ENCODE data around the gene NYAP1.

The NYAP1 gene

DNA sequence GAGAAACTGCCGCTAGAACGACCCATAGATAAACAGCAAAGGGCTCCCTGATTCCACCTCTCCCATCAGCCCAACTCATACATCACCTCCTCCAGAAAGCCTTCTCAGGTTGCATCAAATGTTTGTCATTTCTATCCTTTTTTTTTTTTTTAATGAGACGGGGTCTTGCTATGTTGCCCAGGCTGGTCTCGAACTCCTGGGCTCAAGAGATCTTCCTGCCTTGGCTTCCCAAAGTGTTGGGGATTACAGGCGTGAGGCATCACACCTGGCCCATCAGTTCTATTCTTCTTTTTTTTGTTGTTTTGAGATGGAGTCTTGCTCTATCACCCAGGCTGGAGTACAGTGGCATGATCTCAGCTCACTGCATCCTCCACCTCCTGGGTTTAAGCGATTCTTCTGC, 26.7 kb upstream of the NYAP1 start:
- DNase-seq (ENCODE audit: low spot score), result no peak

DNA sequence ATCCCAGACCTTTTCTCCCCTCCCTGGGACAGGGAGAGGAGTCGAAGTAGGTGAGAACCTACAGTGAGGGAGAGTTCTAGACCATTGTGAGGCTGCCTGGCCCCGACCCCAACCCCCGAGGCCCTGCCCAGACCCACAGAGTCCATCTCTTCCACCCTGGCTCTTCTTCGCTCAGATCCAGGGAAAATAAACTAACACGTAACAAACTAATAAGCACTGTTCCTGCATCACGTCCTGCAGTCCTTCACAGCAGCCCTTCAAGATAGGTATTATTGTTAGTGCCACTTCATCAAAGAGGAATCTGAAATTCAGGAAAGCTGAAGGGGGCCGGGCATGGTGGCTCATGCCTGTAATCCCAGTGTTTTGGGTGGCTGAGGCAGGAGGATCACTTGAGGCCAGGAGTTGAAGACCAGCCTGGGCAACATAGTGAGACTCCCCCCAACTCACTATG, 19.5 kb upstream of the NYAP1 start, which contains the start of gene SPACDR:
Gene SPACDR (minus strand): TSS at position 51 of the 451 bp plus-strand sequence. CDS start 235 bp downstream, outside the sequence.
- no peak for DNase-seq (ENCODE audit: low spot score)

DNA sequence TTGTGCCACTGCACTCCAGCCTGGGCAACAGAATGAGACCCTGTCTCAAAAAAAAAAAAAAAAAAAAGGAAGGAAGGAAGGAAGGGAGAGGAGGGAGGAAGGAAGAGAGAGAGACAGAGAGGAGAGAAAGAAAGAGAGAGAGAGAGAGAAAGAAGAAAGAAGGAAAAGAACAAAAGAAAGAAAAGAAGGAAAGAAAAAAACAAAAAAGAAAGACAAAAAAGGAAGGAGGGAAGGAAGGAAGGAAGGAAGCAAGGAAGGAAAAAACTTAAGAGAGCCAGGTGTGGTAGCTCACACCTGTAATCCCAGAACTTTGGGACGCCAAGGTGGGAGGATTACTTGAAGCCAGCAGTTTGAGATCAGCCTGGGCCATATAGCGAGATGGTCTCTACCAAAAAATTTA, 18.9 kb upstream of the NYAP1 start:
- DNase-seq (ENCODE audit: low spot score), result no peak

DNA sequence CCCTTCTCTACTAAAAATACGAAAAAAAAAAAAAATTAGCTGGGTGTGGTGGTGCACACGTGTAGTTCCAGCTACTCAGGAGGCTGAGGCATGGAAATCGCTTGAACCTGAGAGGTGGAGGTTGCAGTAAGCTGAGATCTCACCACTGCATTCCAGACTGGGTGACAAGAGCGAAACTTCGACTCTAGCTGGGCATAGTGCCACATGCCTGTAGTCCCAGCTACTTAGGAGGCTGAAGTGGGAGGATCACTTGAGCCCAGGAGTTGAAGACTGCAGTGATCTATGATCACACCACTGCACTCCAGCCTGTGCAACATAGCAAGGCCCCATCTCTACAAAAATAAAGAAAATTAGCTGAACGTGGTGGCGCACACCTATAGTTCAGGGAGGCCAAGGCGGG, 18.4 kb upstream of the NYAP1 start:
- DNase-seq (ENCODE audit: low spot score), result no peak

DNA sequence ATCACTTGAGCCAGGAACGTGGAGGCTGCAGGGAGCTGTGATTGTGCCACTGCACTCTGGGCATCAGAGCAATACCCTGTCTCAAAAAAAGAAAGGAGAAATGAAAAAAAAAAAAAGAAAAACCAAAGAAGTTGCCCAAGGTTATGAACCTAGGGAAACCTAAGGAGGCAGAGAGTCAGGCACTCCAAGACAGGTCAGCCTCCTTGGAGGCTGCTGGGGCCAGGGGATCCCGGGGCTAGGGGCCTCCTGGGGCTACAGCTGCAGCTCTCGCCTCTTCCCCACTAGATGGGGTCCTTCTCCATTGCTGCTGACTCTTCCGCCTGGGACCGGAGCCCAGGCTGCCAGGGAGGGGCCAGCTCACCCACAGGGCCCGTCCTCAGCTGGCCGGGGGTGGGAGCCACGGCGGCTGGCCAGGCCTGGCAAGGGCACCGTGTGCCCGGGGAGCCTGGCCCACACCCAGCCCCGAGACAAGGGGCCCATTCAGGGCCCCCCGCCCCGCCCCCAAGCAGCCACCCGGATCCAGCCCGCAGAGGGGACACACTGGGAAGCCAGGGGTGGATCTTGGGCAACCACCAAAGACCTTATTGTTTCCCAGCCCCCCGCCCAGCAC, 17.9 kb upstream of the NYAP1 start:
- no peak for DNase-seq (ENCODE audit: low spot score)

DNA sequence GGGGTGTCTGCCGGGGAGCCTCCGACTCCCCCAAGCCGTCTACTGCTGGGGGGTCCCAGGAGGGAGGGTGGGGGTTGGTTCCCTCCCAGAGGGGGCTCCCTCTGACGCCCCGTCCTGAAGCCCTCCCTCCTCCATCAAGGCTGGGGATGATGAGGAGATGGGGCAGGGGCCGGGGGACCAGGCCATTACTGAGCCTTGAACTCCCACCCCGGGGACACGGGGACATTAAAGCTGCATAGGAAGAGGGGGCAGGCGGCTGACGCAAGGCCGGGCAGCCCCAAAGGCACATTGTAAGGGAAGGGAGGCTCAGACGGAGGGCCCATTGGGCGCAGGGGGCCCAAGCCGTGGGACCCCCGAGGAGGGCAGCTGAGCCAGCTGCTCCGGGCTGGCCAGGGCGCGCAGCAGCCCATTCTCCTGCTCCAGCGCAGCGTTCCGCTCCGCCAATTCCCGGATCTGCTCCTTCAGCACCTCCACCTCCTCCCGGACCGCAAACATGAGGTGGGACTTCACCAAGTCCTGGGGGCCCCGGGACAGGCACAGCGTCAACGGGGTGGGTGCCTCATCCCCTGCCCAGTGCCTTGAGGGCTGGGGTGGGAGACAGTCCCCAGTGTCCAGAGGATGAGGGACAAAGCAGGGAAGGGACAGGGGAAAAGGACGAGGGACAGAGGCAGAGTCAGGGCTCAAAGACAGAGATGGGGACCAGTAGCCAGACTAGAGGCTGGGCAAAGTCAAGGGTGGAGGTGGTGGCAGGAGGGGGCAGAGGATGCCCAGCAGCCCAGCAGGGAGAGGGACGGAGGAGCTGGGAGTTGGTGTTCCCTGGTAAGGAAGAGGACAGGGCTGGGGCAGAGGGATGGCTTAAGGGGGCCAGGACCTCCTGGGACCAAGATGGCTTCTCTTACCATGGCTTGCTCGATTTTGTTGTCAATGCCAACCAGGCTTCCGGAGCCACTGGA, 16.8 kb upstream of the NYAP1 start:
- no peak for DNase-seq (ENCODE audit: low spot score)

DNA sequence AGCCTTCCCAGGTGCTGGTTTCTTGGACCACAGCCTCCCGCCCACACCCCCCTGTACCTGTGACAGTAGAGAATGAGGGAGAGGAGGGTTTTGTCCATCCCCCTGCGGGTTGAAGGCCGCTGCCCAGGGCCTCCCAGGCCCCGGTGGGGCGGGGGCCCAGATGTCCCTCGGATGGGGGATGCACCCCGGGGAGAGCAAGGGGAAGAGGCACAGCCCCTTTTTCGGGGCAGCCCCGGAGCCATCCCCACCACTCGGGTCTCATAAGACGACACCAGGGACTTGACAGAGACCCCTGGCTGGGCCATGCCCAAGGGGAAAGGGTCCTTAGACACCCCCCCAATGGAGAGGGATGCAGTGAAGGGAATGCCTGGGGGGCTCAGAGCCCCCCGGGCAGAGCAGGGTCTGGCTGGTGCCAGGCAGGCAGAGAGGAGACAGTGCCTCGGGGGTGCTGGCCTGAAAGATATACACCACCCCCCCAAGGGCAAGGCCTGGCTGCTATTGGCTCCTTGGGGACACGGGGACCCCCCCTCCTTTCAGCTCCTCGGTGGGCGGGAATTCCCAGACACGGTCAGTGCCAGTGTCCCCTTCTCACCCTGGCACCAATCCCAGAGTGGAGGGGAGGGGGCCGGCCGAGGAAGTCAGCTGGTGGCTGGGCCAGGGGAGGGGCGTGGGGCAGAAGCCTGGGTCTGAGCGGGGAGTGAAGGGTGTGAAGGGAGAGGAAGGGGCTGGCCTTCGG, 15.9 kb upstream of the NYAP1 start:
- DNase-seq (ENCODE audit: low spot score), result no peak

DNA sequence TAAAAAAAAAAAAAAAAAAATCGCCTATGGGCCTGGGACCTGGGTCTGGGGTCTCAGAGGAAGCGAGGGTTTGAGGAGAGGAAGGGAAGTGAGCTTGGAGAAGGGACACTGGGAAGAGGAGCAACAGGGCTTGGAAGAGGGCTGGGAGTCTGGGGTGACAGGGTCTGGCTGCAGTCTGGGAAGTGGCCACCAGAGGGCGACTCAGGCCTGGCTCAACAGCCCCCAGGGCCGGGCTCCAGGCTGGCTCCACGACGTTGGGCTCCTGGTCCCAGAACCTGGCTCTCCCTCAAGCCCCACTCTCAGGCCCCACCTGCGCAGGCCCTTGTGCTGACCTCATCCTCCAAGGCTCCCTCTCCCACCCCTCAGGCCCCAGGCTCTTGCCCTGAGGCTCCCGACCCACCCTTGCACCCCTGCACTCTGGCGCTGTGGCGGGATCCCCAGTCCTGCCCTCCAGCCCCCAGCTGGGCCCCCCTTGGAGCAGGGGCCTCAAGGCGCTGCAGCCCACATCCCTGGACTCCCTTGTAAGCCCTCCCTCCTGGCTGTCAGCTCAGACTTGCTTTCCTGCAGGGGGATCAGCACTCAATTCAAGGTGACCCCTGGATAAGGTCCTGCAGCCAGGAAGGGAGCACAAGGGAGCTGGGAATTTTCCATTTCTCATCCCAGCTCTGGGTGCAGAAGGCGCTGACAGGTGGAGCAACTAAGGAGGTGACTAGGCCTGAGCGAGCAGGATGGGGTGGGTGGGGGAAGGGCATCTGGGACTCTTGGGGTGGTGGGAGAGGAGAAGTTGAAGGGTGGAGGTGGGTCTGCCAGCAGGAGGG, 14.3 kb upstream of the NYAP1 start:
- peak; percentile 83 for DNase-seq (ENCODE audit: low spot score)

DNA sequence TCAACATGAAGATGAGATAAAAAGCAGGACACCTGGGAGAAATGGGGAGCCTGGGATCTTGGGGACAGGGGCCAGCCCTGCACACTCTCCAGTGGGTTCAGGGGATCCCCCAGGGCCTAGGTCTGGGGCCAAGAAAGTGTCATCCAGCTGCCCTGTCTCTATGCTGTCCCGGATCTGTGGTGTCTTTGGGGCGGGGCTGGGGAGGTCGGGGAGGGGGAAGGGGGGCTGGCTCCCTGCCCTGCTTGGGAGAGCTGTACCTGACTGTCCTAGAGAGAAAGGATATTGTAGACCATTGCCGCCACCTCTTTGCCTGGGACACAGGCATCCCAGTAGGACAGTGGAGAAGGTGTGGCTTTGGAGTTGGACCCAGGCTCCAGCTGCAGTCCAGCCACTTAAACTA, 12.7 kb upstream of the NYAP1 start:
- no peak for DNase-seq (ENCODE audit: low spot score)

DNA sequence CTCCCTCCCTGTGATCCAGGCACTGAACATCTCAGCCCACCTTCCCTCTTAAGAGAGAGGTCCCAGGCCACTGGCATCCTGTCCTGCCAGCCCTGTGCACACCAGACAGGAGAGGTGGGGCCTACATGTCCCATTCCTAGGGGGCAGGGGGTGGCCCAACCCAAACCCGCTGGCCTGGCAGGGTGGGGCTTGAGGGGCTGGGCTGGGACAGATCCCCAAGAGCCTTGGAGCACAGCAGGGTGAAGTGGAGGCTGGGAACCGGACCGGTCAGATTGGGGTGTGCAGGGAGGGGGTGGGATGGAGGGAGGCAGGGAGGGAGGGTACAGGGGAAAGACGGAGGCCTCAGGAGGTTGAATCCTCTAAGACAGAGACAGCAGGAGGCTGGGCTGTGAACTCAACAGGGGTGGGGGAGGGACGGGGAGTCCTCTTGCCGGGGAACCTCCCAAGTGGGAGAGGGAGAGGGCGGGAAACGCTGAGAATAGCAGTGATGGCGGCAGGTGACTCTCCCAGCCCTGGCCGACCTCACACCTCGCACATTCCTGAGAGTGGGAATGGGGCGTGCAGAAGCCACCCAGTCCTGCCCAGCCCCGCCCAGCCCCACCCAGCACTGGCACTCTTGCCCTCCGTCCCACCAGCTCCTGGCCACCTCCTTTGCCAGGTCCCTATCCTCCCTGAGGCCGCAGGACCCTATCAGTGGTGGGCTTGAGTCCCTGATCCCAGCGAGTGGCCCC, 11.4 kb upstream of the NYAP1 start:
- peak; percentile 34 for DNase-seq (ENCODE audit: low spot score)

DNA sequence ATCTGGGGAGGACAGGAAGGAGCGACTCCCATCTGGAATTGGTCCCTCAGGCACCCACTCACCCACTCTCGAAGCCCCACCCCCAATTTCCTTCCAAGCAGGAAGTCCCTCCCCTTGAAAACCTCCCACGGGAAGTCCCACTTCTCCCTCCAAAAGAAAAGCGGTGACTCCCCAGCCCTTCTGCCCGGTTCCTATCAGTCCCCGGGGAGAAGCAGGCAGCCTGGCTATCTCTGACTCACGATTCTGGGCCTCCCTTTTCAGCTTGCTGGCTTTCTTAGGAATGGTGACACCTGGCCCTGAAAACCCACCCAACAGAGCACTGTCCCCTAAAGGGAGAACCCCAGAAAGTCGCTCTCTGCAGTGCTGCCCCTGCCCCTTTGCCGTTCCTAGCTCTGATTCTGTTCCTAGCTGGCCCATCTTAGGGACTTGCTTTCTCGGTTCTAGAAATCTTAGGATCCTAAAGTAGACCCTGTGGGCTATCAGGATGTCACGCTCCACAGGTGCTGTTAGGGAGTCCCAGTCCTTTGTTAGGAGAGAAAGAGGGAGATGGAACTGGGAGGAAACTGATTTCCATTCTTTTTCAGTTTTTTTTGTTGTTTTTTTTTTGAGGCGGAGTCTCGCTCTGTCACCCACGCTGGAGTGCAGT, 10.8 kb upstream of the NYAP1 start:
- peak; percentile 39 for DNase-seq (ENCODE audit: low spot score)

DNA sequence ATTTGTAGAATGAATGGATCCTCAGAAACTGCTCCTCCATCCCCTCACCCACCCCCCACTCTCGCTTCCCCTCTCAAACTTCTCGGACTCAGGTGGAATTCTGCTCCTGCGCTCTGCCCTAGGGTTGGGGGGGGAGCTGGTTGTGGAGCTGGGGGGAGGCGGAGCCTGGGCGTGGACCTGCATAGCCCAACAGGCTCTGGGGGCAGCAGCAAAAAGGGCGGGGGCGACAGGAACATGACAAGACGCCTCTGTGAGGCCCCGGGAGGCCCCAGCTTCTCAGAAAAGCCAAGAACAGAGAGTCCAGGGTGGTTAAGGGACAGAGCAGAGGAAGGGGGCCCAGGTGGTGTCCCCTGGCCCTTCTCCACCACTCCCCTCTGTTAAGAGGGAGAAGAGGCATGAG, 8.2 kb upstream of the NYAP1 start:
- DNase-seq (ENCODE audit: low spot score), result no peak

DNA sequence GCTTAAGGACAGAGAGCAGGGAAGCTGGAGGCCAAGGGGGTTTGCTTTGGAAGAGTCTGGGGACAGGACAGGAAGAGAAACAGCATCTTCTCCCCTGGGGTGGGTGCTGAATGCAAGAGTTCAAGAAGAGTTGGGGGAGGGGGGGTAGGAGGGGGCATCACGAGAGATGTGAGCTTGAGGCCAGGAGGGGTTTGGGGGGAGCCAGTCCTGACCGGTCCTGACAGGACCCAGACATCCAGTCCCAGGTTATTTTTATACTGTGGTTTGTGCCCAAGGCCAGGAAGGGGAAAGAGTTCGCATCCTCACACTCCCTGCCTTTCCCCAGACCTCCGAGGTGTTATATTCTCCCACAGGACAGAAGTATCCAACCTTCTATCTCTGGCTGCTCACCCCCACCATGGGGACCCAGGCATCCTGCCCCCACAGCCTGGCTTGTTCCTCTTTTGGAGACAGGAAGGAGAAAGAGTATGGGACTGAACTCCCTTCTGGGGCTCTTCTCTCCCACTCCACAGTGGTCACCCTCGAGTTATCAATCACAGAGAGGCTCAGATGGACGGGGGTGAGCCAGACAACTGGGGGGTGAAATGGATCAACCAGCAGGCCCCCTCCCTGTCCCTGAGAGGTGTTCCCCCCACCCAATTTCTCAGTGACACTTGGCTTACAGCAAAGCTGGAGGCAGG, 7.5 kb upstream of the NYAP1 start:
- DNase-seq (ENCODE audit: low spot score), result no peak

DNA sequence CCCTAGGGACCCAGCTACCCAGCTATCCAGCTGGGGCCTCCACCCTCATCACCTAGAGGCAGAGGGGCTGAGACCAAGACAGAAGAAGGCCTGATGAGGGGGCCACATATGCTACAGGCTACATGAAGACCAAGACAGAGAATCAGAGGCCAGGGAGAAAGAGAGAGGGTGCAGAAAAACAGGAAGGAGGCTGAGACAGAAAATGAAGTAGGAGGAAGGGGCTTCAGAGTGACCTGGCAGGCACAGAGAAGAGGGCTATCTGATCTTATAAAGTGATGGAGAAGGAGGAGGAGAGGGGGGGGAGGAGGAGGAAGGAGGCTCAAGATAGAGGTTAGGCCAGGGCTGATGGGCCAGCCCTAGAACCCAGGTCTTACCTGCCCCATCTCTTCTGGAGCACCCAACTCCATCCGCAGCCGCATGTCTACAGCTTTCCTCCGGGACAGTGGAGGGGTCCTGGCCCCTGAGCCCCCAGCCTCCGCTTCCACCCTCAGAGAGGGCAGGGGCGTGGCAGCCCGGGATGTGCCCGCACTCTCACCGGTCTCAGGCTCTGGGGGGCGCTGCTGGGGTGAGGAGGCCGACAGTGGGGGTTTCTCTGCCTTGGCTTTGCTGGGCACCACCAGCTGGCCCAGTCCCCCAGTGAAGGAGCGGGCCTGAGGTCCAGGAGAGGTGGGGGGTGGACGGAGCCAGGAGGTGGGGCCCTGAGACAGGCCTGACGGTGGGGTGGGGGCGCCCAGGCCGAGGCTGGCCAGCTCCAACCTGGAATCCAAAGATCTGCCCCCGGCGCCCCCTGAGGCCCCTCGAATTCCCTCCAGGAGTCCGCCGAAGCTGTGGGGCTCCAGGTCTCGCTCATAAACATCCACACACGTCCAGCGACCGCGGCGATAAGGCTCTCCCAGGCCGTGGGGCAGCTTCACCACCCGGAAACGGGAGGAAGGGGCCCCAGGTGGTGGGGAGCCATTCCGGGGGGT, 6.5 kb upstream of the NYAP1 start:
- no peak for DNase-seq (ENCODE audit: low spot score)

DNA sequence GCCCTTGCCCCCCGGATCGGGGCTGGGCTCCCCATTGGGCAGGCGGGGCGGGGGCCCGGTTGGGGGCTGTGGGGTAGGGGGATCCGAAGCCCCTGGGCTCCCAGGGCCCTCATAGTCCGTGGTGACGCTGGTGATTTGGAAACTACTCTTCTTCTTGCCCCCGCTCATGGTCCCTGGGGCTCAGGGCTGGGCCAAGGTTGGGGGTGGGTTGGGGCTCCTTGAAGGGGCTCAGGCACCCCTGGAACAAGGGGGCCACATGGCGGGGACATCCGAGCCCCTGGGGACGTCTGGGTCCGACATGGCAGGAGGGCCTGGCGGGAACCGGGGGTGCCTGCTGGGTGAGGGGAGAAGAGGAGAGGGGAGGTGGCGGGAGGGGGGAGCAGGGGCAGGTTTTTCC, 5.9 kb upstream of the NYAP1 start:
- no peak for DNase-seq (ENCODE audit: low spot score)

DNA sequence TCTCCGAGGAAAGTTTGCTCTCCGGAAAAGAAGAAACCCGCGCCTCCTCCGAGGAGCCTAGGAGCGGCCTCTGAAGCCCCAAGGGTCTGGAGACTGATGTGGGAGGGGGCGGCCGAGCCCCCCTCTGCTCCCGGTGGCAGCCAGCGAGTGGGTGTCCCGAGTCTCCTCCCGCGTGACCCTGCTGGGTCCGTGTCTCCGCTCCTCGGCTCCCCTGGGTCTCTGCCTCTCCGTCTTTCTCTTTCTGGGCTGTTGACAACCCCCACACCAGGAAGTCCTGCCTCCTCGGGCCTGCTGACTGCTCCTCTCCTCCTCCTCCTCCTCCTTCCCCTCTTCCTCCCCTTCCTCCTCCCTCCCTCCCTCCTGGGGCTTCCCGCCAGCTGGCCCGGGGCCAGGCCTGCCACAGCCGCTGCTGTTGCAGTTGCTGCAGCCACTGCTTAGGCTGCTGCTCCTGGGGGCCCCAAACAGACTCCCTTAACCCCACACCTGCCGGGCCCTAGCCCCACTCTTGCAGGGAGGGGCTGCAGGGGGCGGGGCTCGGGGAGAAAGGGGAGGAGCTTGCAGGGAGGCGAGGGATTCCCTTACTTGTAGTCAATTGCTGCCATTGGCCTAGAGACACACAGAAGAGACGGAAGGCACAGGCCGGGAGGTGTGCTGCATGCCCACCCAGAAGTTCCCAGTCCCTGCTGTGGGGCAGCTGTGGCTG, 4.6 kb upstream of the NYAP1 start, which contains the start of gene TSC22D4:
Gene TSC22D4 (minus strand): TSS at position 257 of the 703 bp plus-strand sequence. CDS start 1,176 bp downstream, outside the sequence.
- peak; percentile 96 for DNase-seq (ENCODE audit: low spot score)

DNA sequence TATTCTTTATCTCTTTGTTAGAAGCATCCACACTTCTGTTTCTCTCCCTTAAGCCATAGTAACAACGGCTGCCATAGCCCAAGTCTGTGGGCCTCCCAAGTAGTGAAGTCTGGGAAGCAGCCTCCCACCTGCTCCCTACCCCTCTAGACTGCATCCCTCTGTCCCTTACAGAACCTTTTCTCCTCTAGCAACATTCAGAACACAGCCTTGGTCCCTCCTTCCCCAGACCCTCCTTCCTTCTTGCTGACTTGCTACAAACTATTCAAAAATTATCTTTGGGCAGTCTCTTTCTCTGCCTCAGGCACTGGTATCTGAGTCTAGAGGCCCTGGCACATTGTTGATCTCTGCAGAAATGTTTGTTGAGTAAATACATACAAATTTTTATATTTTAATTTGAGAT, 2.3 kb upstream of the NYAP1 start:
- DNase-seq (ENCODE audit: low spot score), result no peak

DNA sequence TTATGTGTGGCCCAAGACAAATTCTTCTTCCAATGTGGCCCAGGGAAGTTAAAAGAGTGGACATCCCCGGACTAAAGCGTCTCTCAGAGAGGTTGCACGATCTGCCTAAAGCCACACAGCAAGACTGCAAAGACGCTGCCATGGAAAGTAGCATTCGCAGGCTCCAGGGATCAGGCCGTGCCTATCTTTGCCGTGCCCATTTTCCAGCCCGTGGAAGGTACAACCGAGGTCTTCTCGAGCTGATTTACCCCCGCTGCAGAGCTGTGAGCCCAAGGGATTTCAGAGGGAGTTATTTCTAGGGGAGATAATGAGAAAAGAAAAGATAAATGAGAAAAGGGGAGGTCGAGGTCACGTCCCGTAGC, 1.0 kb upstream of the NYAP1 start:
- no peak for DNase-seq (ENCODE audit: low spot score)

Measured in LoVo (cell line).